ENCODE measurements around the gene CCNY.

CCNY gene

GRCh38 chr10:35347899-35348608, 11.7 kb downstream of the CCNY start:
- DNase-seq (ENCODE audit: low read depth): no peak
- H3K4me3 ChIP-seq (ENCODE audit: low read depth, low read length): no peak overlapping the region
- in situ Hi-C loops (cut with HindIII; ENCODE audit: low sequenced_read_pairs): no loop called here
- no peak for TF ChIP-seq CTCF (IDR thresholded peaks at IDR 0.05; ENCODE audit: low read depth, low read length, missing control alignments)

DNA sequence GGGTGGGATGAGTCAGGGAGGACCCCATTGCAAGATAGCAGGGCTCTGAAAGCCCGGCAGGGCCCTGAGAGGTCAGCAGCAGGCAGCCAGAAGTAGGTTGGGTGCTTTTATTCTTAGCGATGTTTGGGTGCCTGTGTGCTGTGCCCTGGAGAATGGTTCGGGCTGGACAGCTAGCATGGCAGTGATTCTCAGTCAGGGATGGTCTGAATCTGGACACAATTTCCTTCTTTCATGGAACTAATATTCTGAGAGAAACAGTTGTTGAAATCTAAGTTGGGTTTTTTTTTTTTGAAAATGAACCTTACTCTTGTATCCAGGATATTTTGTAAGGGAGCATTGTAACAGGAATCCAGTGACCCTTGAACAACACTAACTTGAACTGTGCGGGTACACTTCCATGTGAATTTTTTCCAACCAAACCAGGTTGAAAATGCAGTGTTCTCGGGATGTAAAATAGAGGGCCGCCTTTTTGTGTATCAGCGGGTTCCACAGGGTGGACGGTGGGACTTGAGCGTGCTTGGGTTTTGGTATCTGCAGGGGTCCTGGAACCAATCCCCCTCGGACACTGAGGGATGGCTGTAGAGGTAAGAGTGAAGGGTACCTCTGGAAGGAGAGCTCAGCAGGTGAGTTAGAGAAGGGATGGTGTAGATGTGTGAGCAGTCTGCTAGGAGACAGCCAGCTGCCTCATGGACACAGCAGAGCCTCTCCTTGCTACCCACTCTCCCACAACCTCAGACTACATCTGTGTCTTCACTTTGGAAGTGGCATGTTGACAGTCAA, 12.5 kb downstream of the CCNY start:
- no peak for TF ChIP-seq CTCF (IDR thresholded peaks at IDR 0.05; ENCODE audit: low read depth, low read length, missing control alignments)
- in situ Hi-C loops (cut with HindIII; ENCODE audit: low sequenced_read_pairs): no loop called here
- no peak overlapping the region for H3K4me3 ChIP-seq (ENCODE audit: low read depth, low read length)
- DNase-seq (ENCODE audit: low read depth): no peak

- no peak for DNase-seq (ENCODE audit: low read depth)
- no peak overlapping the region for H3K4me3 ChIP-seq (ENCODE audit: low read depth, low read length)
- TF ChIP-seq CTCF (IDR thresholded peaks at IDR 0.05; ENCODE audit: low read depth, low read length, missing control alignments): no peak
- in situ Hi-C loops (cut with HindIII; ENCODE audit: low sequenced_read_pairs): no loop called here
These were observed 13.1 kb downstream of the CCNY start for GRCh38 chr10:35349389-35349915.

GRCh38 chr10:35351021-35351420, 14.7 kb downstream of the CCNY start:
- no peak for TF ChIP-seq CTCF (IDR thresholded peaks at IDR 0.05; ENCODE audit: low read depth, low read length, missing control alignments)
- no peak overlapping the region for H3K4me3 ChIP-seq (ENCODE audit: low read depth, low read length)
- no peak for DNase-seq (ENCODE audit: low read depth)
- in situ Hi-C loops (cut with HindIII; ENCODE audit: low sequenced_read_pairs): no loop called here

DNA sequence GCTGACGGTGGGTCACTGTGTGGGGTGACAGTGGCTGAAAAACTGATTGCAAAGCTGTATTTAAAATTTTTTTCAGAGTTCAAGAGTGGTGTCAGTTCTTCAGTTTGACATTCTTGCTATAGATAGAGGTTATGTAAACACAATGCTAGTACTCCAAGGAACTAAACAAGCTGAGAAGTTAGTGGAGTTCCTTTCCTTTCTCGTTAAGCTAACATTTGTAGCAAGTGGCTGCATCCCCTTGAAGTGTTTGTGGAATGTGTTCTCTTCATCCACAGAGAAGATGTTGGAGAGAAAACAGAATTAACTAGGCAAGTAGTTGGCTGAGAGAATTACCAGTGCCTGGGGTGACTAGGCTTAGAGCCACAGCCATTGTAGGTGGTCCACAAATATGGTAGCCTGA, 15.8 kb downstream of the CCNY start:
- H3K4me3 ChIP-seq (ENCODE audit: low read depth, low read length): no peak overlapping the region

GRCh38 chr10:35352512-35352911, 16.2 kb downstream of the CCNY start:
- in situ Hi-C loops (cut with HindIII; ENCODE audit: low sequenced_read_pairs): no loop called here
- no peak for TF ChIP-seq CTCF (IDR thresholded peaks at IDR 0.05; ENCODE audit: low read depth, low read length, missing control alignments)
- no peak overlapping the region for H3K4me3 ChIP-seq (ENCODE audit: low read depth, low read length)
- DNase-seq (ENCODE audit: low read depth): no peak

More for the DNA sequence above, 15.8 kb downstream of the CCNY start:
- no peak for DNase-seq (ENCODE audit: low read depth)
- in situ Hi-C loops (cut with HindIII; ENCODE audit: low sequenced_read_pairs): no loop called here
- TF ChIP-seq CTCF (IDR thresholded peaks at IDR 0.05; ENCODE audit: low read depth, low read length, missing control alignments): no peak
